IMR-90 (cell line): Measurements from ENCODE around the gene TBCD. TPM values are rescaled to one million over a fixed set of nuclear protein-coding genes. Genes with fewer than 3 reads are reported as not detected.

Experiments used
- ATAC-seq: fragments of 200-7000 bp; cut with Tn5 transposase; 2 replicates; pipeline ENCODE4 v1.9.1; 2020; ENCODE audit warnings: low read depth, mild to moderate bottlenecking, moderate library complexity
- BruUV-seq: library from RNA; stranded (reverse); fragments of 400-500 nt; replicated peaks from 2 replicates; lab custom pipeline; 2021; lab: Mats Ljungman, UMichigan
- CTCF ChIA-PET: fragments of 300-600 bp; formaldehyde crosslinking; extraction: SDS; loops from one replicate; lab custom pipeline; 2021; ENCODE audit warnings: antibody characterized with exemption; lab: Yijun Ruan, JAX
- POLR2A ChIA-PET: fragments of 300-600 bp; sonication (Branson Sonifier 250); formaldehyde crosslinking; loops from one replicate; lab custom pipeline; 2022; ENCODE audit warnings: antibody characterized with exemption; ENCODE audit not compliant: unreplicated experiment; lab: Charles Lee
- DNase-seq: peaks from one replicate; pipeline ENCODE4 v3.0.0; 2013
- H2AFZ ChIP-seq: replicated peaks from 2 replicates; pipeline ENCODE3; 2013; ENCODE audit warnings: low read length, mild to moderate bottlenecking; ENCODE audit not compliant: poor library complexity
- H2AK5ac ChIP-seq: 2 replicates; pipeline ENCODE4 v1.6.1; 2013; ENCODE audit warnings: low read depth, low read length, inconsistent platforms
- H2AK9ac ChIP-seq: replicated peaks from 2 replicates; pipeline ENCODE3; 2013; ENCODE audit warnings: mild to moderate bottlenecking, low read depth, low read length, moderate library complexity; ENCODE audit not compliant: poor library complexity
- H2BK120ac ChIP-seq: 2 replicates; pipeline ENCODE4 v1.6.1; 2013; ENCODE audit warnings: low read depth, low read length, inconsistent platforms
- H2BK15ac ChIP-seq: 3 replicates; pipeline ENCODE4 v1.6.1; 2013; ENCODE audit warnings: low read depth, low read length, inconsistent platforms
- H2BK20ac ChIP-seq: 2 replicates; pipeline ENCODE4 v1.6.1; 2013; ENCODE audit warnings: low read depth, mild to moderate bottlenecking, inconsistent platforms, low read length, moderate library complexity
- H2BK5ac ChIP-seq: 2 replicates; pipeline ENCODE4 v1.6.1; 2013; ENCODE audit warnings: mild to moderate bottlenecking, low read depth, low read length, inconsistent platforms; ENCODE audit not compliant: poor library complexity, severe bottlenecking
- H3K14ac ChIP-seq: replicated peaks from 2 replicates; pipeline ENCODE4 v1.6.1; 2013; ENCODE audit warnings: low read depth, low read length, inconsistent platforms
- H3K18ac ChIP-seq: 2 replicates; pipeline ENCODE4 v1.6.1; 2013; ENCODE audit warnings: low read depth, low read length, control low read depth
- H3K23ac ChIP-seq: 2 replicates; pipeline ENCODE4 v1.6.1; 2013; ENCODE audit warnings: low read depth, low read length, inconsistent platforms
- H3K27ac ChIP-seq: 2 replicates; pipeline ENCODE4 v1.5.1; 2013; ENCODE audit warnings: mild to moderate bottlenecking, control low read depth, low read length; ENCODE audit not compliant: insufficient read depth
- H3K27me3 ChIP-seq: 2 replicates; pipeline ENCODE4 v1.6.1; 2013; ENCODE audit warnings: low read length; ENCODE audit not compliant: control insufficient read depth, insufficient read depth
- H3K36me3 ChIP-seq: 2 replicates; pipeline ENCODE4 v1.6.1; 2013; ENCODE audit warnings: low read length, mixed read lengths; ENCODE audit not compliant: control insufficient read depth, insufficient read depth
- H3K4ac ChIP-seq: 2 replicates; pipeline ENCODE4 v1.6.1; 2013; ENCODE audit warnings: low read depth, low read length, inconsistent platforms
- H3K4me1 ChIP-seq: 2 replicates; pipeline ENCODE4 v1.6.1; 2013; ENCODE audit warnings: low read length, mixed read lengths; ENCODE audit not compliant: control insufficient read depth, insufficient read depth
- H3K4me2 ChIP-seq: 2 replicates; pipeline ENCODE4 v1.6.1; 2013; ENCODE audit warnings: low read depth, mild to moderate bottlenecking, control low read depth, low read length, moderate library complexity
- H3K4me3 ChIP-seq: 2 replicates; pipeline ENCODE4 v1.5.1; 2013; ENCODE audit warnings: low read depth, mild to moderate bottlenecking, control low read depth, low read length, moderate library complexity; ENCODE audit not compliant: insufficient read depth
- H3K56ac ChIP-seq: 2 replicates; pipeline ENCODE4 v1.6.1; 2013; ENCODE audit warnings: low read length, inconsistent platforms; ENCODE audit not compliant: insufficient read depth; ENCODE audit errors: extremely low read depth
- H3K79me1 ChIP-seq, 2 experiments: 2 replicates each; pipeline ENCODE4 v1.6.1; 2013; ENCODE audit warnings: low read length in 2 of 2, inconsistent platforms in 1 of 2, low read depth in 1 of 2
- H3K9ac ChIP-seq: 2 replicates; pipeline ENCODE4 v1.6.1; 2013; ENCODE audit warnings: low read depth, low read length, control low read depth
- H3K9me1 ChIP-seq: 2 replicates; pipeline ENCODE4 v1.6.1; 2013; ENCODE audit warnings: low read length, inconsistent platforms; ENCODE audit not compliant: insufficient read depth
- H3K9me3 ChIP-seq: 2 replicates; pipeline ENCODE4 v1.6.1; 2013; ENCODE audit warnings: low read length; ENCODE audit not compliant: control insufficient read depth, insufficient read depth
- H4K20me1 ChIP-seq: 2 replicates; pipeline ENCODE4 v1.6.1; 2013; ENCODE audit warnings: low read length, inconsistent platforms; ENCODE audit not compliant: insufficient read depth
- H4K5ac ChIP-seq: 2 replicates; pipeline ENCODE4 v1.6.1; 2013; ENCODE audit warnings: mild to moderate bottlenecking, low read depth, low read length, control low read depth
- H4K8ac ChIP-seq, 2 experiments: 2 replicates each; pipeline ENCODE4 v1.6.1; 2013; ENCODE audit warnings: low read depth in 2 of 2, low read length in 2 of 2, control low read depth in 1 of 2, inconsistent platforms in 1 of 2
- H4K91ac ChIP-seq: 2 replicates; pipeline ENCODE4 v1.6.1; 2013; ENCODE audit warnings: low read depth, low read length, inconsistent platforms; ENCODE audit not compliant: insufficient read depth
- CHD1 ChIP-seq: IDR thresholded peaks from 2 replicates; pipeline ENCODE4 v1.6.1; 2012; ENCODE audit warnings: low read depth, low read length, improper control_type of control experiment
- NFE2L2 ChIP-seq: fragments of 150-350 bp; IDR thresholded peaks from 2 replicates; pipeline ENCODE4 v1.6.1; 2016; ENCODE audit warnings: low read depth, mild to moderate bottlenecking, low read length
- RCOR1 ChIP-seq: IDR thresholded peaks from 2 replicates; pipeline ENCODE4 v1.6.1; 2012; ENCODE audit warnings: mild to moderate bottlenecking, low read length, improper control_type of control experiment; ENCODE audit not compliant: insufficient replicate concordance
- WGBS, 2 experiments: methylation state at CpG; one replicate each; pipeline versions ENCODE4 v1.1.5 to v1.1.7; 2013; ENCODE audit warnings: missing lambda C conversion rate in 2 of 2; ENCODE audit not compliant: insufficient read length in 1 of 2; ENCODE audit errors: extremely low coverage in 2 of 2; 5-methylcytosine and 5-hydroxymethylcytosine counted together
- dilution Hi-C: fragments of 300-500 bp; cut with HindIII; formaldehyde crosslinking; loops from one replicate; pipeline ENCODE4 v1.14.3; 2018; ENCODE audit warnings: low sequenced_read_pairs; ENCODE audit not compliant: unreplicated experiment
- in situ Hi-C: fragments of 300-500 bp; cut with MboI; formaldehyde crosslinking; loops from 3 replicates; pipeline ENCODE4 v1.14.3; 2019; ENCODE audit warnings: low sequenced_read_pairs, inconsistent platforms, mixed read lengths
- intact Hi-C: fragments of 100-400 bp; cut with micrococcal nuclease; formaldehyde crosslinking; loops from 2 replicates; pipeline ENCODE4 v1.10.0; 2022
- polyA plus RNA-seq, 3 experiments: library from polyadenylated mRNA; depleted of rRNA; stranded (reverse); fragments of >200 nt; gene quantifications; 2 replicates each; pipeline ENCODE4 v1.2.3, GENCODE V29; 2012; ENCODE audit warnings: low replicate concordance in 1 of 3
- total RNA-seq: library from RNA; depleted of rRNA; stranded (reverse); fragments of >200 nt; gene quantifications from 2 replicates; pipeline ENCODE4 v1.2.3, GENCODE V29; 2012

TBCD gene
- total and polyA plus RNA-seq, 2 of the 4 experiments (the other 2 are of a cell fraction) = 21.9 to 54.5 TPM

GRCh38 chr17:82933911-82934310, 182.0 kb downstream of the TBCD start:
- H3K18ac ChIP-seq = no peak overlapping the region
- H2AK9ac ChIP-seq = no peak overlapping the region
- H2BK120ac ChIP-seq = no peak overlapping the region
- BruUV-seq = no TSS peak
- dilution Hi-C loops (no loop called here), intact Hi-C loops (no loop called here), in situ Hi-C loops (no loop called here)
- 98% methylated on average over 9 of the region's 15 CpGs; no CpG with 5 or more reads in 1 of the 2 experiments for WGBS, 2 experiments
- no peak overlapping the region for H2BK15ac ChIP-seq
- POLR2A ChIA-PET = no interaction called here
- no peak overlapping the region for H4K8ac ChIP-seq
- H4K5ac ChIP-seq = no peak overlapping the region
- no peaks in the 10 kb centered on the region for H3K27me3 ChIP-seq
- H3K4me2 ChIP-seq = no peak overlapping the region
- no peak overlapping the region for H3K4ac ChIP-seq
- CTCF ChIA-PET = no interaction called here
- H3K36me3 ChIP-seq = peaks cover 37% of the 10 kb centered on the region
- H4K20me1 ChIP-seq = no peaks in the 10 kb centered on the region; the same call in 1 of the 2 replicates
- H3K9me3 ChIP-seq = no peaks in the 10 kb centered on the region
- DNase-seq (no peak), ATAC-seq (no peak)
- H3K4me3 ChIP-seq = no peak overlapping the region
- no peak overlapping the region for H2AK5ac ChIP-seq
- no peak overlapping the region for H4K91ac ChIP-seq
- H3K14ac ChIP-seq = no peak overlapping the region
- no peak overlapping the region for H3K9ac ChIP-seq
- no peak overlapping the region for H2BK20ac ChIP-seq
- no peak for TF ChIP-seq RCOR1
- no peak for TF ChIP-seq NFE2L2
- TF ChIP-seq CHD1 = no peak
- no peak overlapping the region for H3K56ac ChIP-seq
- H3K79me1 ChIP-seq = peaks cover 0 to 8% of the 10 kb centered on the region in 2 experiments; a peak in 1 of 4 replicates
- no peak overlapping the region for H2AFZ ChIP-seq
- H3K27ac ChIP-seq = no peak overlapping the region
- no peak overlapping the region for H2BK5ac ChIP-seq
- H3K23ac ChIP-seq = no peak overlapping the region
- H3K4me1 ChIP-seq = peaks cover 8% of the 10 kb centered on the region
- H3K9me1 ChIP-seq = peaks cover 6% of the 10 kb centered on the region; the same call in 1 of the 2 replicates
